Astrocyte of the hippocampus (primary cell): Measurements from ENCODE around the gene E2F3.
"Not testable (repeated sequence)": the region's sequence is repeated elsewhere in the genome, so short reads cannot be mapped to it uniquely, and the experiment has no call there.

Source experiments
- DNase-seq: peaks from one replicate; pipeline ENCODE4 v3.0.0; 2011; ENCODE audit warnings: low read depth, low spot score

Gene E2F3

GRCh38 chr6:20467437-20467836, 65.8 kb downstream of the E2F3 start:
- DNase-seq, result no peak

- no peak for DNase-seq
These were observed 66.5 kb downstream of the E2F3 start for GRCh38 chr6:20468209-20468608.

- DNase-seq, result no peak
These were observed 71.1 kb downstream of the E2F3 start for GRCh38 chr6:20472748-20473147.

GRCh38 chr6:20473518-20473917, 71.8 kb downstream of the E2F3 start:
- no peak for DNase-seq

- DNase-seq, result no peak
These were observed 73.3 kb downstream of the E2F3 start for GRCh38 chr6:20474874-20475542.

- DNase-seq, result no peak
These were observed 74.9 kb downstream of the E2F3 start for GRCh38 chr6:20476501-20477043.

GRCh38 chr6:20477485-20477884, 75.8 kb downstream of the E2F3 start:
- DNase-seq, result no peak

- DNase-seq, result no peak
These were observed 77.4 kb downstream of the E2F3 start for GRCh38 chr6:20479060-20479459.

- DNase-seq, result no peak
These were observed 77.8 kb downstream of the E2F3 start for GRCh38 chr6:20479526-20479925.

- DNase-seq, result no peak
These were observed 79.6 kb downstream of the E2F3 start for GRCh38 chr6:20481281-20481680.

- peak; percentile 15 for DNase-seq
These were observed 82.3 kb downstream of the E2F3 start for GRCh38 chr6:20483887-20484497.

GRCh38 chr6:20486641-20487040, 85.0 kb downstream of the E2F3 start:
- DNase-seq, result no peak

- peak; percentile 71 for DNase-seq
These were observed 86.1 kb downstream of the E2F3 start for GRCh38 chr6:20487669-20488375.

GRCh38 chr6:20490591-20490990, 88.9 kb downstream of the E2F3 start:
- no peak for DNase-seq

- DNase-seq, result no peak
These were observed 90.4 kb downstream of the E2F3 start for GRCh38 chr6:20492099-20492498.

- peak; percentile 41 for DNase-seq
These were observed 95.7 kb downstream of the E2F3 start for GRCh38 chr6:20497216-20498040.

GRCh38 chr6:20498041-20498385, 96.3 kb downstream of the E2F3 start:
- DNase-seq, result no peak

- no peak for DNase-seq
These were observed 107.5 kb downstream of the E2F3 start for GRCh38 chr6:20509212-20509611.

GRCh38 chr6:20511852-20512251, 110.2 kb downstream of the E2F3 start:
- DNase-seq, result no peak

- not testable (repeated sequence) for DNase-seq
These were observed 123.5 kb downstream of the E2F3 start for GRCh38 chr6:20525208-20525607.

- DNase-seq, result peak; percentile 41
These were observed 127.4 kb downstream of the E2F3 start for GRCh38 chr6:20529086-20529448.

GRCh38 chr6:20532881-20533280, 131.2 kb downstream of the E2F3 start:
- no peak for DNase-seq
